Smooth muscle cell (in vitro differentiated cells): Measurements from ENCODE around the gene KCTD2. TPM values are rescaled to one million over a fixed set of nuclear protein-coding genes. Genes with fewer than 3 reads are reported as not detected.

Source experiments
- DNase-seq: peaks from one replicate; lab custom pipeline; 2025; ENCODE audit not compliant: unreplicated experiment; lab: John Stamatoyannopoulos, UW
- H2AFZ ChIP-seq: fragments of 200-600 bp; sonication (generic); 2 replicates; pipeline ENCODE4 v1.6.0; 2016; ENCODE audit warnings: antibody characterized with exemption, low read depth, mild to moderate bottlenecking
- H3F3A ChIP-seq: fragments of 200-600 bp; sonication (generic); 2 replicates; pipeline ENCODE4 v1.6.0; 2017; ENCODE audit warnings: antibody characterized with exemption, low read depth
- H3K27ac ChIP-seq: fragments of 200-600 bp; sonication (generic); 2 replicates; pipeline ENCODE4 v1.5.1; 2016; ENCODE audit warnings: low read depth, mild to moderate bottlenecking
- H3K27me3 ChIP-seq: fragments of 200-600 bp; sonication (generic); 2 replicates; pipeline ENCODE4 v1.6.1; 2016; ENCODE audit warnings: low read depth, mild to moderate bottlenecking
- H3K36me3 ChIP-seq: fragments of 200-600 bp; sonication (generic); 2 replicates; pipeline ENCODE4 v1.5.1; 2016; ENCODE audit warnings: low read depth
- H3K4me1 ChIP-seq: fragments of 200-600 bp; sonication (generic); 2 replicates; pipeline ENCODE4 v1.5.1; 2016; ENCODE audit warnings: low read depth
- H3K4me2 ChIP-seq: fragments of 200-600 bp; sonication (generic); 2 replicates; pipeline ENCODE4 v1.6.0; 2016; ENCODE audit warnings: mild to moderate bottlenecking
- H3K4me3 ChIP-seq: fragments of 200-600 bp; sonication (generic); 2 replicates; pipeline ENCODE4 v1.5.1; 2016; ENCODE audit warnings: mild to moderate bottlenecking
- H3K79me2 ChIP-seq: fragments of 200-600 bp; sonication (generic); 2 replicates; pipeline ENCODE4 v1.6.0; 2016; ENCODE audit warnings: low read depth, mild to moderate bottlenecking
- H3K9ac ChIP-seq: fragments of 200-600 bp; sonication (generic); 2 replicates; pipeline ENCODE4 v1.6.0; 2016; ENCODE audit warnings: low read depth
- H3K9me3 ChIP-seq: fragments of 200-600 bp; sonication (generic); replicated peaks from 2 replicates; pipeline ENCODE4 v1.5.1; 2016; ENCODE audit warnings: low read depth
- H4K20me1 ChIP-seq: fragments of 200-600 bp; sonication (generic); 2 replicates; pipeline ENCODE4 v1.6.0; 2016; ENCODE audit warnings: low read depth
- CTCF ChIP-seq: fragments of 200-600 bp; sonication (generic); IDR thresholded peaks from 2 replicates; pipeline ENCODE4 v1.5.1; 2017; ENCODE audit warnings: borderline replicate concordance, mild to moderate bottlenecking, antibody characterized with exemption; ENCODE audit not compliant: insufficient read depth, poor library complexity, severe bottlenecking
- WGBS: methylation state at CpG from one replicate; pipeline ENCODE4 v1.1.7; 2016; ENCODE audit warnings: low lambda C conversion rate; 5-methylcytosine and 5-hydroxymethylcytosine counted together
- polyA plus RNA-seq: library from polyadenylated mRNA; unstranded; fragments of >200 nt; fragmentation: Nextera tagmentation; extraction: Ambion mirVana; gene quantifications from 2 replicates; pipeline ENCODE4 v1.2.1, GENCODE V29; 2016
- total RNA-seq: library from RNA; depleted of rRNA; stranded (reverse); fragments of >200 nt; gene quantifications from 2 replicates; pipeline ENCODE4 v1.2.3, GENCODE V29; 2014

Gene KCTD2
- total and polyA plus RNA-seq, 2 experiments from 2014 or later = 12.7 to 27.3 TPM

GRCh38 chr17:75087558-75088453, 40.8 kb downstream of the KCTD2 start, which contains the start of gene SLC16A5:
TSS of gene SLC16A5 (plus strand) at chr17:75087954. CDS start at chr17:75093637, 5,683 bp downstream.
- Histone ChIP-seq H3K27ac (peak within 1 kb of the TSS; percentile 87), H3F3A (peaks cover 15% of the 10 kb centered on the region), H3K9me3 (no peaks in the 10 kb centered on the region), H2AFZ (peak within 1 kb of the TSS; percentile 91), H3K4me2 (peak within 1 kb of the TSS; percentile 94), H3K4me3 (peak within 1 kb of the TSS; percentile 87), H3K9ac (peak within 1 kb of the TSS; percentile 76), H3K79me2 (peaks cover 25% of the 10 kb centered on the region), H3K27me3 (no peaks in the 10 kb centered on the region), H4K20me1 (no peaks in the 10 kb centered on the region), H3K4me1 (peaks cover 24% of the 10 kb centered on the region), H3K36me3 (no peaks in the 10 kb centered on the region)
- under 1% methylated on average over 52 of the region's 69 CpGs for WGBS
- DNase-seq = peak; percentile 72
- no peak for TF ChIP-seq CTCF

GRCh38 chr17:75088465-75089417, 41.7 kb downstream of the KCTD2 start:
- Histone ChIP-seq H3K36me3 (no peaks in the 10 kb centered on the region), H2AFZ (peak overlapping the region; percentile 91), H3K79me2 (peaks cover 25% of the 10 kb centered on the region), H3K9ac (peak overlapping the region; percentile 76), H4K20me1 (peaks cover 9% of the 10 kb centered on the region), H3K27me3 (no peaks in the 10 kb centered on the region), H3K27ac (peak overlapping the region; percentile 87), H3K4me3 (peak overlapping the region; percentile 87), H3F3A (peaks cover 22% of the 10 kb centered on the region), H3K4me1 (peaks cover 29% of the 10 kb centered on the region), H3K4me2 (peak overlapping the region; percentile 94), H3K9me3 (no peaks in the 10 kb centered on the region)
- 41% methylated on average over 11 of the region's 11 CpGs for WGBS
- no peak for TF ChIP-seq CTCF
- DNase-seq = no peak

- peaks cover 25% of the 10 kb centered on the region for H3K79me2 ChIP-seq
- peaks cover 29% of the 10 kb centered on the region for H3K4me1 ChIP-seq
- H3K9ac ChIP-seq = no peak overlapping the region
- H3K27me3 ChIP-seq = no peaks in the 10 kb centered on the region
- H3F3A ChIP-seq = peaks cover 22% of the 10 kb centered on the region
- 69% methylated on average over 19 of the region's 19 CpGs for WGBS
- peak overlapping the region; percentile 45 for H3K4me2 ChIP-seq
- H3K4me3 ChIP-seq = no peak overlapping the region
- H3K27ac ChIP-seq = no peak overlapping the region
- H3K9me3 ChIP-seq = no peaks in the 10 kb centered on the region
- no peak for TF ChIP-seq CTCF
- no peaks in the 10 kb centered on the region for H3K36me3 ChIP-seq
- H2AFZ ChIP-seq = no peak overlapping the region
- peaks cover 11% of the 10 kb centered on the region for H4K20me1 ChIP-seq
- DNase-seq = no peak
Observed at GRCh38 chr17:75090871-75091854, 44.1 kb downstream of the KCTD2 start.
